H9 (cell line): ENCODE results near the gene ARNT2. TPM values are rescaled to one million over a fixed set of nuclear protein-coding genes. Genes with fewer than 3 reads are reported as not detected.

Experiments used
- DNase-seq: peaks from one replicate; pipeline ENCODE4 v3.0.0-alpha.2; 2017
- H2AFZ ChIP-seq: one replicate; pipeline ENCODE4 v1.6.1; 2013; ENCODE audit warnings: mild to moderate bottlenecking, low read length, control low read depth, moderate library complexity
- H2AK5ac ChIP-seq: 2 replicates; pipeline ENCODE4 v1.6.1; 2013; ENCODE audit warnings: low read length, control low read depth, mixed read lengths; ENCODE audit not compliant: insufficient read length
- H2BK120ac ChIP-seq: one replicate; pipeline ENCODE4 v1.6.1; 2013; ENCODE audit warnings: low read depth, mild to moderate bottlenecking, low read length, control low read depth, inconsistent platforms; ENCODE audit not compliant: poor library complexity, severe bottlenecking
- H2BK12ac ChIP-seq: 2 replicates; pipeline ENCODE4 v1.6.1; 2013; ENCODE audit warnings: low read length, control low read depth, mixed read lengths, low read depth; ENCODE audit not compliant: insufficient read length
- H2BK15ac ChIP-seq: 2 replicates; pipeline ENCODE4 v1.6.1; 2013; ENCODE audit warnings: low read depth, low read length, control low read depth
- H2BK20ac ChIP-seq: one replicate; pipeline ENCODE4 v1.6.1; 2013; ENCODE audit warnings: low read depth, mild to moderate bottlenecking, low read length, control low read depth, inconsistent platforms; ENCODE audit not compliant: poor library complexity, severe bottlenecking
- H2BK5ac ChIP-seq: 2 replicates; pipeline ENCODE4 v1.6.1; 2013; ENCODE audit warnings: low read length, control low read depth, mixed read lengths; ENCODE audit not compliant: insufficient read length
- H3K14ac ChIP-seq: 2 replicates; pipeline ENCODE4 v1.6.1; 2013; ENCODE audit warnings: low read length, control low read depth; ENCODE audit not compliant: insufficient read depth
- H3K18ac ChIP-seq: 2 replicates; pipeline ENCODE4 v1.6.1; 2013; ENCODE audit warnings: low read depth, mild to moderate bottlenecking, mixed read lengths, low read length, control low read depth; ENCODE audit not compliant: insufficient read length
- H3K23ac ChIP-seq: 2 replicates; pipeline ENCODE4 v1.6.1; 2013; ENCODE audit warnings: low read length, control low read depth, mixed read lengths, low read depth; ENCODE audit not compliant: insufficient read length
- H3K23me2 ChIP-seq: 2 replicates; pipeline ENCODE4 v1.6.1; 2013; ENCODE audit warnings: low read depth, mild to moderate bottlenecking, mixed read lengths, low read length, control low read depth; ENCODE audit not compliant: insufficient read length, poor library complexity, severe bottlenecking
- H3K27ac ChIP-seq: 2 replicates; pipeline ENCODE4 v1.5.1; 2013; ENCODE audit warnings: low read length, control low read depth, mixed read lengths, low read depth; ENCODE audit not compliant: insufficient read length
- H3K27me3 ChIP-seq: 2 replicates; pipeline ENCODE4 v1.6.1; 2013; ENCODE audit warnings: low read length, control low read depth, inconsistent platforms; ENCODE audit not compliant: insufficient read depth
- H3K4ac ChIP-seq: 2 replicates; pipeline ENCODE4 v1.6.1; 2013; ENCODE audit warnings: low read depth, mild to moderate bottlenecking, control low read depth, inconsistent platforms, low read length, moderate library complexity
- H3K4me1 ChIP-seq: 2 replicates; pipeline ENCODE4 v1.6.1; 2013; ENCODE audit warnings: low read length, control low read depth, inconsistent platforms; ENCODE audit not compliant: insufficient read depth
- H3K4me2 ChIP-seq: 2 replicates; pipeline ENCODE4 v1.6.1; 2013; ENCODE audit warnings: low read length, control low read depth, mixed read lengths; ENCODE audit not compliant: insufficient read length, insufficient read depth
- H3K56ac ChIP-seq: 2 replicates; pipeline ENCODE4 v1.6.1; 2013; ENCODE audit warnings: low read depth, mild to moderate bottlenecking, mixed read lengths, low read length, control low read depth; ENCODE audit not compliant: insufficient read length
- H3K79me1 ChIP-seq: 2 replicates; pipeline ENCODE4 v1.6.1; 2013; ENCODE audit warnings: low read depth, mild to moderate bottlenecking, moderate library complexity, low read length, control low read depth, inconsistent platforms; ENCODE audit not compliant: insufficient read depth, poor library complexity, severe bottlenecking
- H3K79me2 ChIP-seq: 2 replicates; pipeline ENCODE4 v1.6.1; 2013; ENCODE audit warnings: low read length, control low read depth, inconsistent platforms; ENCODE audit not compliant: insufficient read depth
- H3K9ac ChIP-seq: 2 replicates; pipeline ENCODE4 v1.6.1; 2013; ENCODE audit warnings: low read length, control low read depth, mixed read lengths; ENCODE audit not compliant: insufficient read length; ENCODE audit errors: extremely low read depth
- H3K9me3 ChIP-seq: one replicate; pipeline ENCODE4 v1.6.1; 2013; ENCODE audit warnings: low read depth, low read length, inconsistent platforms; ENCODE audit not compliant: control insufficient read depth
- H3T11ph ChIP-seq: one replicate; pipeline ENCODE4 v1.6.1; 2013; ENCODE audit warnings: mild to moderate bottlenecking, low read length, control low read depth, inconsistent platforms
- H4K20me1 ChIP-seq: one replicate; pipeline ENCODE4 v1.6.1; 2013; ENCODE audit not compliant: control insufficient read depth, insufficient read length, insufficient read depth
- H4K5ac ChIP-seq: 2 replicates; pipeline ENCODE4 v1.6.1; 2013; ENCODE audit warnings: low read depth, mild to moderate bottlenecking, mixed read lengths, low read length, control low read depth; ENCODE audit not compliant: insufficient read length
- H4K8ac ChIP-seq: replicated peaks from 2 replicates; pipeline ENCODE4 v1.6.1; 2013; ENCODE audit warnings: low read length, control low read depth, mixed read lengths, low read depth; ENCODE audit not compliant: insufficient read length
- H4K91ac ChIP-seq: 2 replicates; pipeline ENCODE4 v1.6.1; 2013; ENCODE audit warnings: low read depth, mild to moderate bottlenecking, moderate library complexity, mixed read lengths, low read length, control low read depth; ENCODE audit not compliant: insufficient read length
- H3K27ac Mint-ChIP-seq, 3 experiments: 2 replicates in 2 of 3; 3 replicates in 1 of 3; pipeline ENCODE4 v1.8.0; 2020 to 2021; ENCODE audit warnings: mixed read lengths in 3 of 3, mild to moderate bottlenecking in 1 of 3, moderate library complexity in 1 of 3
- H3K27me3 Mint-ChIP-seq: 2 replicates; pipeline ENCODE4 v1.8.0; 2021; ENCODE audit warnings: low read depth, mild to moderate bottlenecking, moderate library complexity, mixed read lengths
- H3K36me3 Mint-ChIP-seq, 3 experiments: 2 replicates in 2 of 3; 3 replicates in 1 of 3; pipeline ENCODE4 v1.8.0; 2020 to 2021; ENCODE audit warnings: low read depth in 3 of 3, mixed read lengths in 3 of 3; ENCODE audit not compliant: insufficient read depth in 1 of 3
- H3K4me1 Mint-ChIP-seq, 2 experiments: 2 replicates each; pipeline ENCODE4 v1.8.0; 2020; ENCODE audit warnings: mixed read lengths in 2 of 2
- H3K4me3 Mint-ChIP-seq, 2 experiments: 2 replicates in 1 of 2; 3 replicates in 1 of 2; pipeline ENCODE4 v1.8.0; 2020 to 2021; ENCODE audit warnings: mild to moderate bottlenecking in 2 of 2, mixed read lengths in 2 of 2, moderate library complexity in 1 of 2
- H3K9me3 Mint-ChIP-seq, 2 experiments: 2 replicates in 1 of 2; 3 replicates in 1 of 2; pipeline ENCODE4 v1.8.0; 2020; ENCODE audit warnings: mild to moderate bottlenecking in 2 of 2, mixed read lengths in 2 of 2, moderate library complexity in 1 of 2
- CTCF ChIP-seq: fragments of 200-600 bp; sonication (generic); conservative IDR thresholded peaks from 3 replicates; pipeline ENCODE4 v1.8.0; 2021; ENCODE audit warnings: antibody characterized with exemption, mild to moderate bottlenecking
- WGBS: extraction: QIAGEN DNeasy Blood & Tissue Kit; methylation state at CpG from one replicate; pipeline ENCODE4 v1.1.7; 2013; ENCODE audit warnings: missing lambda C conversion rate, low lambda C conversion rate, mixed read lengths; ENCODE audit not compliant: insufficient read length; ENCODE audit errors: extremely low coverage; 5-methylcytosine and 5-hydroxymethylcytosine counted together
- total RNA-seq: library from RNA; stranded (reverse); gene quantifications from 2 replicates; pipeline ENCODE4 v1.2.1, GENCODE V29; 2021

Gene ARNT2
- total RNA-seq, 1 experiment from 2014 or later: 10.5 TPM

GRCh38 chr15:80468796-80469195 is 64.6 kb downstream of the ARNT2 start:
- peaks cover 46 to 50% of the 10 kb centered on the region in 2 experiments for H3K4me1 Mint-ChIP-seq
- Histone ChIP-seq H2BK120ac (no peak overlapping the region), H3K4me2 (no peak overlapping the region), H3K56ac (no peak overlapping the region), H3K27me3 (no peaks in the 10 kb centered on the region), H4K5ac (no peak overlapping the region), H3K9ac (no peak overlapping the region), H3K79me2 (no peaks in the 10 kb centered on the region), H2BK12ac (no peak overlapping the region), H3K79me1 (no peaks in the 10 kb centered on the region), H3K4ac (no peak overlapping the region), H3K9me3 (no peaks in the 10 kb centered on the region), H3K4me1 (peaks cover 4% of the 10 kb centered on the region; the same call in 1 of the 2 replicates), H4K91ac (no peak overlapping the region), H3K27ac (no peak overlapping the region), H3K23me2 (no peaks in the 10 kb centered on the region), H3K18ac (no peak overlapping the region), H2AFZ (no peak overlapping the region), H2AK5ac (no peak overlapping the region), H3K14ac (no peak overlapping the region), H2BK20ac (no peak overlapping the region), H3T11ph (no peak overlapping the region), H2BK5ac (no peak overlapping the region), H2BK15ac (no peak overlapping the region), H3K23ac (no peak overlapping the region), H4K8ac (no peak overlapping the region), H4K20me1 (no peaks in the 10 kb centered on the region)
- no peaks in the 10 kb centered on the region; a peak in 1 of 5 replicates for H3K9me3 Mint-ChIP-seq
- no peak for DNase-seq
- no peak overlapping the region for H3K4me3 Mint-ChIP-seq
- peaks cover 12 to 17% (median 16%) of the 10 kb centered on the region in 3 experiments for H3K36me3 Mint-ChIP-seq
- TF ChIP-seq CTCF: no peak
- no peaks in the 10 kb centered on the region for H3K27me3 Mint-ChIP-seq
- WGBS: no CpG with 5 or more reads among the region's 5 CpGs
- H3K27ac Mint-ChIP-seq: peak overlapping the region in 1 of 3 experiments; percentile 10; a peak in 1 of 7 replicates
